PC-3 (cell line): ENCODE results near the gene FCSK.

Experiments used
- EZH2phosphoT487 ChIP-seq: fragments of 300-600 bp; sonication (generic); IDR thresholded peaks from 2 replicates; pipeline ENCODE4 v1.6.1; 2018; ENCODE audit warnings: mild to moderate bottlenecking, antibody characterized with exemption, low read length, borderline replicate concordance
- TF ChIP-seq, protein P1 (sequence below): fragments of 300-600 bp; sonication (generic); conservative IDR thresholded peaks from 2 replicates; pipeline ENCODE4 v1.5.1; 2017; ENCODE audit warnings: antibody characterized with exemption, low read depth, mild to moderate bottlenecking, low read length

DNA sequence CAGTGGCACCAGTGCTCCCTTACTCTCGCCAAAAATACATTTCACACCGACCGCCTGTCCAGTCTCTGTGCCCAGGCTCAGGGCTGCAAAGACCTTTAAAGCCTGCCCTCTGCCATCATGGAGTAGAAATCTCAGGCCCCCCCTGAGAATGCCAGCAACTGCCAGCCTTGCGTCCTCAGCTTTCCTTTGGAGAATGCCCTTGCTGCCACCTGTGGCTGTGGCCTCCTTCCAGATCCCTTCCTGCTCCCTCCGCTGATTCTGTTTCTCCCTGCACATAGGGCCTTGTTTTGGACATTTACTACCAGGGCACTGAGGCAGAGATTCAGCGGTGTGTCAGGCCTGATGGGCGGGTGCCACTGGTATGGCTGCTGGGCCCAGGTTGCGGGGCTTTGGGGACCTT is 13.2 kb downstream of the FCSK start:
- TF ChIP-seq, protein P1, sequence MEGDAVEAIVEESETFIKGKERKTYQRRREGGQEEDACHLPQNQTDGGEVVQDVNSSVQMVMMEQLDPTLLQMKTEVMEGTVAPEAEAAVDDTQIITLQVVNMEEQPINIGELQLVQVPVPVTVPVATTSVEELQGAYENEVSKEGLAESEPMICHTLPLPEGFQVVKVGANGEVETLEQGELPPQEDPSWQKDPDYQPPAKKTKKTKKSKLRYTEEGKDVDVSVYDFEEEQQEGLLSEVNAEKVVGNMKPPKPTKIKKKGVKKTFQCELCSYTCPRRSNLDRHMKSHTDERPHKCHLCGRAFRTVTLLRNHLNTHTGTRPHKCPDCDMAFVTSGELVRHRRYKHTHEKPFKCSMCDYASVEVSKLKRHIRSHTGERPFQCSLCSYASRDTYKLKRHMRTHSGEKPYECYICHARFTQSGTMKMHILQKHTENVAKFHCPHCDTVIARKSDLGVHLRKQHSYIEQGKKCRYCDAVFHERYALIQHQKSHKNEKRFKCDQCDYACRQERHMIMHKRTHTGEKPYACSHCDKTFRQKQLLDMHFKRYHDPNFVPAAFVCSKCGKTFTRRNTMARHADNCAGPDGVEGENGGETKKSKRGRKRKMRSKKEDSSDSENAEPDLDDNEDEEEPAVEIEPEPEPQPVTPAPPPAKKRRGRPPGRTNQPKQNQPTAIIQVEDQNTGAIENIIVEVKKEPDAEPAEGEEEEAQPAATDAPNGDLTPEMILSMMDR, result no peak
- no peak for TF ChIP-seq EZH2phosphoT487
